Forelimb muscle (tissue), 1 donor: Measurements from ENCODE around the gene WASHC4. TPM values are rescaled to one million over a fixed set of nuclear protein-coding genes. Genes with fewer than 3 reads are reported as not detected.

Experiments
- DNase-seq: peaks from one replicate; pipeline ENCODE4 v3.0.0-alpha.2; 2013; ENCODE audit warnings: low read depth
- polyA plus RNA-seq: library from polyadenylated mRNA; unstranded; fragments of 120-200 nt; gene quantifications from one replicate; pipeline ENCODE4 v1.2.1, GENCODE V29; 2013; ENCODE audit not compliant: insufficient read length

WASHC4 gene
- polyA plus RNA-seq, 1 donor, result 33.0 TPM

DNA sequence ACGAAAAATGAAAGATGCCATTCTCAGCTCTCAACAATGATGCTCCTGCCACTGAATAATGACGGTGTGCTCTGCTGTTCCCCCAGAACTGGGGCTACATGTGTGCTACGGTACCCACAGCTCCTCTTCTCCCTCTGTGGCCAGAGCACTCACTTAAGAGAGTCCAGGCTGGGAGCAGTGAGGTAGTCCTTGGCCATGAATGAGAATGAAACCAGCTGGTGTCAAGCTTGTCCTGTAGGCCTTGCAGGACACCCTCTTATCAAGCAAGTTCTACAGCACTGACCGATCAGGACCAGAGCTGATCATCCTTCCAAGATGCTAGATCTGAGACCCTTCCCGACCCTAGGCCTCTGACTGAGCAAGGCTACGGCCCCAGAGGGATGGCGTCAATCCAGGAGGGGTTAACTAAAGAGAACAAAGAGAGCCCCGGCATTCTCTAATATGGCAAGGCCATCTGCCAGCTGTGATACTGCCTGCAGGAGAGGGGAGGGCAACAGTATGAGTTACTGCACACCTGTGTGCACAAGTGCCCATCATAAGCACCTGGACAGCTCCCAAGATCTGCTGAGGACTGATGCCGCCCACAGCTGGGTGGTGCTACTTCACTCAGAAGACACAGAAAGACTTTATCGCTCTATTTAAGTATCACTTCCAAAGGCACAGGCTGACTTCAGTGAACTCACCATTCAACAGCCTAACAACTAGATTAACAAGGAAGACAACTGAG is 98.0 kb downstream of the WASHC4 start:
- no peak for DNase-seq

DNA sequence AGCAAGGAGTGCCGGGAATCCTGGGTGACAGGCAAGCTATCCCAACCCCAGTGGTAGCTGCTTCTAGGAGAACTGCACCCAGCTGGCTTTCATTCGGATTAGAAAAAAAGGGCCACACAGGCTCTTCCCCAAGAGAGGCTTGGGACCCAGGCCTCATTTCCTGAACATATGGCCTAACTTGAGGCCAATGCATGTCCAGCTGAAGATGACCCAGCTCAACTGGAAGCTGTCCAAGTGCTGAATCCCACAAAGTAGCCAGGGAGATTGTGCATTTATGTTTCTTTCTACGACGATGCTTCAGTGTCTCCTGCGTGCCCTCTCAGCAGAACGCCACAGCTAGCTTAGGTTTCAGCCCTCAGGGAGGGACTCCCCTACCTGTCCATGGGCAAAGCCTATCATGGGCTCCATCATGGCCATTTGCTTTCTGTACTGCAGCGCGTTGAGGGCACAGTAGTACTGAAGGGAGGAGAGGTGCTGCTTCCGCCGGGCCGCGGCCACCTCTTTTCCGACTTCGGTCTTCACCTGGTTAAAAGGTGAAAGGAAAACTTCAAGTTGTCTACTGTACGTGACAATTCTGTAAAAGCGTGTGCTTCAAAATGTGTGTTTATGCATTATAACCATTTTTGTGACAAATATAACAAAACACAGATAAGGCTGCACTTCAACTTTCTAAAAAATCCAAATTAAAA is 99.3 kb downstream of the WASHC4 start:
- peak; percentile 11 for DNase-seq

DNA sequence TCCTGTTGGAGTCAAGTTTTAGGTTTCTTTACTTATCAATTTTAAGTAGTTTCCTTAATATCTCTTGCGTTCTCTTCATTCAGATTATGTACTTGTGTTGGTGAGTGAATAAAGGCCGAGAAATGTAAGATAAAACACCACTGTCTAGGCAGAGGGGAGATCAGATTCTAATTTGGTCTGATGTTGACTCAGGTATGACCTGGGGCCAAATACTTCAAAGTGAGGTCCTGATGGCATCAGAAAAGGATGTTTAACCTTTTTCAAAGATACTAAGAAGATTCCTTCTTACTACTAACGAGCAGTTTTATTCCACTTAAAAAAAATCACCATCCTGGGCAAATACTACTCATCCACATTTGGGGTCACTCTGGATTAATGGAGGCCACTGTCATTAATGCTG is 101.6 kb downstream of the WASHC4 start:
- DNase-seq, result no peak

DNA sequence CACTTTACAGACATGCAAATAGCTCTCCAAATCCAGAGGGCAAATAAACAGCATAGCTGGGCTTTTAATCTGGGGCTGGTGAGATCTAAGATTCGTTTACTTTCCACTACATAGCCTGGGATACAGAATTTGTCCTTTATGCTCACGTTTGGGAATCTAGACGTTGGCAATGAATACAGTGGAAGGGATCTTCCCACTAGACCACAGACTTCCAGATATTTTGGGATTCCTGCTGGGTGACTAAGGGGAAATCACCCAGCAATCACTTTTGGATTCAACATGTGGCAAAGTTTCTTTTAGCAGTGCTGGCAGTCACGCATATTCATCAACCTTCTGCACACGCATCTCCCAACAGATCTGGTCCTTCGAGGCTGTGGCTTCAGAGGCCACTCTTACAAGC is 104.9 kb downstream of the WASHC4 start:
- DNase-seq, result no peak

DNA sequence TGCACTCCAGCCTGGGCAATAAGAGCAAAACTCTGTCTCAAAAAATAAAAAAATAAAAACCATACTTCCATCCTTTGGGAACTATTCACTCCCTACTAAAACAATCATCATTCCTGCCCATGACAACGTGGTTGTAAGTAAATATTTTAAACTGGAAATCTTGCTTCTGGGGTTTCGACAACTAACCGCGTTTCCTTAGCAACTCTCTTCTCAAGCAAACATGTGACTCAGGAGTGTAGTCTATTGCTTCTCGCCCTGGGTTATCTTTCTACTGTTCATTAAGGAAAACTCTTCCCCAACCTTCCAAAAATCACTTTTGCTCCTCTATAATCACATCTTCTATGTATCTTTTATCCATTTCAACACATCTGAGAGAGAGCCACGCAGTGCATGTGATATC is 106.6 kb downstream of the WASHC4 start:
- DNase-seq, result no peak

DNA sequence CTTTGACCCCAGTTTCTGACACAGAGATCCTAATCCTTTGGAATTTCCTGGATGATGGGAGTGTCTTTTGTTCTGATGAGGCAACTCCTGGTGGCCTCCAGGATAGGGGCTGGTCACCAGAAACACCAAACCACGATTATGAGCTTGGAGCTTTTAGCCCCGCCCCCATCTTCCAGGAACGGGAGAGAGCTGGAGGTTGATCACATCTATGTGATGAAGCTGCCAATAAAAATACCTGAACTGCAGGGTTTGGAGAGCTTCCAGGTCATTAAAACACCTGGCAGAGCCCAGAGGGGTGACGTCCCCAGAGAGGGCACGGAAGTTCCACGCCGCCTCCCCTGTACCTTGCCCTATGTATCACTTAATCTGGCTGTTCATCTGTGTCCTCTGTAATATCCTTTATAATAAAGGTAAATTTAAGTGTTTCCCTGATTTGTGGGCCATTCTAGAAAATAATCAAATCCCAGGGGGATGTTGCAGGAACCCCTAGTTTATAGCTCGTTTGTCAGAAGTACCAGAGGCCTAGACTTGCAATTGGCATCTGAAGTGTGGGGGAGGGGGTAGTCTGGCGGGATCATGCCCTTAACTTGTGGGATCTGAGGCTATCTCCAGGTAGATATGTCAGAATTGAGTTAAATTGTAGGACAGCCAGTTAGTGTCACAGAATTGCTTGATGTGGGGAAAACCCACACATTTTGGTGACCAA is 107.3 kb downstream of the WASHC4 start:
- DNase-seq, result no peak

DNA sequence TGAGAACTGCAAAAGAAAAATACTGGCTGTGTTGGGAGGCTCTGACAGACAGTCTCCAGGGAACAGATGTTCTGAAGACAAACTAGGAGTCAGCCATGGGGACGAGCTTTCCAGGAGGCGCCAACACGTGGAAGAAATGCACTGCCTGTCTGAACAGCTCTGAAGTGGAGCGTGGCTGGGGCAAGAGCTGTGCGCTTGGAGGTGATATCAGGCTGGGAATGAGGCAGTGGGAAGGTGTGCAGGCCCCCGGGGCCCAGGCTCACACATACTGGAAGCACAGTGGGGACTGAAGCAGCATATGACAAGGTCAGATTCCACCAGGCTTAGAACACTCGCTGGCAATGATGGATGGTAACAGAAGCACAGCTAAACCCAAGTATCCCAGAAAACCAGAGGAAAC is 110.9 kb downstream of the WASHC4 start:
- no peak for DNase-seq

Other genes with a start within 250 kb of the WASHC4 start
- gene SLC41A2, start 149.4 kb upstream of the WASHC4 start, polyA plus RNA-seq, result 2.2 TPM
- 11.4 TPM for gene NOPCHAP1, start 121.4 kb upstream of the WASHC4 start, polyA plus RNA-seq
- gene ALDH1L2, start 23.3 kb upstream of the WASHC4 start, polyA plus RNA-seq, result 6.5 TPM
- 28.5 TPM for gene APPL2, start 128.4 kb downstream of the WASHC4 start, polyA plus RNA-seq
- gene C12orf75, start 223.0 kb downstream of the WASHC4 start, polyA plus RNA-seq, result 4.9 TPM